GM12801 (cell line): ENCODE measurements around the gene DAPK3.

Experiments
- CTCF ChIP-seq: IDR thresholded peaks from one replicate; pipeline ENCODE4 v1.5.1; 2011; ENCODE audit warnings: control low read depth; ENCODE audit not compliant: insufficient read length; ENCODE audit errors: extremely low read depth

Gene DAPK3

GRCh38 chr19:4009990-4010807 is 39.3 kb upstream of the DAPK3 start:
- TF ChIP-seq CTCF, result no peak

- no peak for TF ChIP-seq CTCF
Measured at GRCh38 chr19:4007836-4008539, 37.1 kb upstream of the DAPK3 start.

- no peak for TF ChIP-seq CTCF
Measured at GRCh38 chr19:4007021-4007835, 36.3 kb upstream of the DAPK3 start, which contains the start of gene PIAS4. Gene PIAS4 (plus strand): TSS chr19:4007736. CDS start chr19:4007761, 25 bp downstream.

GRCh38 chr19:3995607-3996006 is 24.7 kb upstream of the DAPK3 start:
- TF ChIP-seq CTCF, result no peak

GRCh38 chr19:3990815-3991117 is 19.9 kb upstream of the DAPK3 start:
- no peak for TF ChIP-seq CTCF

- TF ChIP-seq CTCF, result no peak
Measured at GRCh38 chr19:3987619-3988371, 16.9 kb upstream of the DAPK3 start.
